ENCODE results near the gene TTC3. TPM values are rescaled to one million over a fixed set of nuclear protein-coding genes. Genes with fewer than 3 reads are reported as not detected.
"Not testable (repeated sequence)": the region's sequence is repeated elsewhere in the genome, so short reads cannot be mapped to it uniquely, and the experiment has no call there.

The TTC3 gene
- total RNA-seq, 4 donors from 2014 or later, result 96.5 to 195 (median 122) TPM

DNA sequence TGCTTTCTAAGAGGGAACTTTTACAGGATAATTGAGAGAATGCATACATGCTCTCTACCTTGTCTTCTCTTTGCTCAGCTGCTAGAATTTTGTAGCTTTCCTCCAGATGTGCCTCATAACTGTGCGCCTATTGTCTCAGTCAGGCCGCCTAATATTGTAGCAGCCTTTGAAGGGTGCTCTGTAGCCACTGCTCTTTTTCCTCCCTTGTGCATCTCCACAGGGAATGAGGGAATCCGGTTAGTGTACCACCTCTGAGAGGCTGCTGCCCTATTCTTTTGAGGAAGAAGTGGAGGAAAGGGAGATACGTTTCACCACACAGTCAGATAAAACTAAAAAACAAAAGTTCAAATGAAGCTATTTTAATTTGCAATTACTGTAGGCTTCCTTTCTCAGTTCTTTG lies 22.8 kb downstream of the TTC3 start:
- peaks cover 48% of the 10 kb centered on the region for H3K36me3 ChIP-seq
- no peaks in the 10 kb centered on the region for H3K9me3 ChIP-seq

DNA sequence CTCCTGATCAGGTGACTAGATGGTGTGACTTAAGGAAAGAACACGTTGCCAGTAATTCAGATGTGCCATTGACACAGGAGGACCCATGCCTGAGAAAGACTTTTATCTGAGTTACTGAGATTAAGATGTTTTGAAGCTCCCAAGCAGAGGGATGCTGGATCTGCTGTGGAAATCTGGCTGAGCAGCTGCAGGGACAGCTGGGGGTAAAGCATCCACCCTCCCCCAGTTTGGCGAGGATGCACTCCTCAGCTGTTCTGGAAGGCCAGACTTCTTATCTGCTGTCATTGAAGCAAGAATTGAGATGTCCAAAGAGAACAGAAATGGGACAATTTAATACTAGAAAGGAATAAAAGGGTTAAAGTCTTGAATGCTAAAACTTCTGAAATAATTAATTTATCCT lies 25.7 kb downstream of the TTC3 start:
- no peaks in the 10 kb centered on the region for H3K9me3 ChIP-seq
- H3K4me3 ChIP-seq, result no peak overlapping the region
- TF ChIP-seq, protein P1, sequence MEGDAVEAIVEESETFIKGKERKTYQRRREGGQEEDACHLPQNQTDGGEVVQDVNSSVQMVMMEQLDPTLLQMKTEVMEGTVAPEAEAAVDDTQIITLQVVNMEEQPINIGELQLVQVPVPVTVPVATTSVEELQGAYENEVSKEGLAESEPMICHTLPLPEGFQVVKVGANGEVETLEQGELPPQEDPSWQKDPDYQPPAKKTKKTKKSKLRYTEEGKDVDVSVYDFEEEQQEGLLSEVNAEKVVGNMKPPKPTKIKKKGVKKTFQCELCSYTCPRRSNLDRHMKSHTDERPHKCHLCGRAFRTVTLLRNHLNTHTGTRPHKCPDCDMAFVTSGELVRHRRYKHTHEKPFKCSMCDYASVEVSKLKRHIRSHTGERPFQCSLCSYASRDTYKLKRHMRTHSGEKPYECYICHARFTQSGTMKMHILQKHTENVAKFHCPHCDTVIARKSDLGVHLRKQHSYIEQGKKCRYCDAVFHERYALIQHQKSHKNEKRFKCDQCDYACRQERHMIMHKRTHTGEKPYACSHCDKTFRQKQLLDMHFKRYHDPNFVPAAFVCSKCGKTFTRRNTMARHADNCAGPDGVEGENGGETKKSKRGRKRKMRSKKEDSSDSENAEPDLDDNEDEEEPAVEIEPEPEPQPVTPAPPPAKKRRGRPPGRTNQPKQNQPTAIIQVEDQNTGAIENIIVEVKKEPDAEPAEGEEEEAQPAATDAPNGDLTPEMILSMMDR (IDR thresholded peaks at IDR 0.05), result no peak
- TF ChIP-seq POLR2AphosphoS5 (IDR thresholded peaks at IDR 0.05), result no peak
- TF ChIP-seq POLR2A (IDR thresholded peaks at IDR 0.05), result no peak
- no peak for TF ChIP-seq EP300 (IDR thresholded peaks at IDR 0.05)
- H3K4me1 ChIP-seq, result no peaks in the 10 kb centered on the region
- 100% methylated on average over 2 of the region's 2 CpGs for WGBS
- H3K27me3 ChIP-seq, result no peaks in the 10 kb centered on the region
- no peak for DNase-seq (ENCODE audit: low spot score in 2 of 2)
- no peak overlapping the region for H3K27ac ChIP-seq
- peaks cover 48% of the 10 kb centered on the region for H3K36me3 ChIP-seq

More for the DNA sequence above, 22.8 kb downstream of the TTC3 start:
- TF ChIP-seq EP300 (IDR thresholded peaks at IDR 0.05) (no peak), POLR2A (IDR thresholded peaks at IDR 0.05) (no peak), POLR2AphosphoS5 (IDR thresholded peaks at IDR 0.05) (no peak)
- TF ChIP-seq, protein P1 (IDR thresholded peaks at IDR 0.05), result no peak
- no peak overlapping the region for H3K4me3 ChIP-seq
- no peak overlapping the region for H3K27ac ChIP-seq
- no peak for DNase-seq (ENCODE audit: low spot score in 2 of 2)
- H3K4me1 ChIP-seq, result no peaks in the 10 kb centered on the region
- WGBS, result 98% methylated on average over 4 of the region's 4 CpGs
- H3K27me3 ChIP-seq, result no peaks in the 10 kb centered on the region

DNA sequence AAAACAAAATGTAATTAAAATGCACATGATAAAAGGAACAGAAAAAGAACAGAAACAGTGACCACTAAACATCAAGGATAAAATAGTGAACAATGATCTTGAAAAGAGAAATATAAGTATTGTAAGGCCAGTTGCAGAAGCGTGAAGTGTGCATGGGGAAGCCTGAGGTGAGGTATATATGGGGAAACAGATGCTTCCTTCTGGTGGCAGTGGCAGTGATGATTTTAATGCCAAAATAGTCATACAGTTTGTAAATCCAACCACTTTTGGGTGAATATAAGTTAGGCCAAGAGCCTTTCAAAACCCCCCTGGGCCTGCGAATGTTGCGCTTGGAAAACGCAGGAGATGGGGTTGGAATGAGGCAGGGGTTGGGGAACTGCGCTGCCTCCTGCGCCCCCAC lies 27.3 kb downstream of the TTC3 start:
- Histone ChIP-seq H3K9me3 (no peaks in the 10 kb centered on the region), H3K4me3 (no peak overlapping the region), H3K27me3 (no peaks in the 10 kb centered on the region), H3K4me1 (no peaks in the 10 kb centered on the region), H3K27ac (no peak overlapping the region), H3K36me3 (peaks cover 43% of the 10 kb centered on the region)
- no peak for DNase-seq (ENCODE audit: low spot score in 2 of 2)
- 98% methylated on average over 6 of the region's 6 CpGs for WGBS
- no peak for TF ChIP-seq EP300 (IDR thresholded peaks at IDR 0.05)
- TF ChIP-seq, protein P1 (IDR thresholded peaks at IDR 0.05), result no peak
- TF ChIP-seq POLR2A (IDR thresholded peaks at IDR 0.05), result no peak
- TF ChIP-seq POLR2AphosphoS5 (IDR thresholded peaks at IDR 0.05), result no peak

DNA sequence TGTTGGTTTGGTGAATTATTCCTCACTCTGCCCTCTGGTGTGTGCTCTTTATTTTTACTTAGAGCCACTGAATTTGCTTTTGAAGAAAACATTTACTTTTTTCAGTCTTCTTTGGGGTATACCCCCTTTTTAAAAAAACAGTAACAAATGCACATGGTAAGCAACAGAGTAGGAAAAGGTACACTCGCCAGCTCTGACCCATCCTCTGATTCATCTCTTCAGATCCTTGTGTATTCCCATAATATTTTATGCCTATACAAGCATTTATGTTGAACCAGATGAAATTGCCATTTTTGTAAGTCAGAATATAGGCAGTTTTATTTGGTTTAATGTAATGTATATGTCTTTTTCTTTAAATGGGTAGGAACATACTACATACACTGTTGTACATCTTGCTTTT lies 28.3 kb downstream of the TTC3 start:
- H3K27me3 ChIP-seq, result no peaks in the 10 kb centered on the region
- no peaks in the 10 kb centered on the region for H3K9me3 ChIP-seq
- DNase-seq (ENCODE audit: low spot score in 2 of 2), result no peak
- H3K36me3 ChIP-seq, result peaks cover 32% of the 10 kb centered on the region
- TF ChIP-seq POLR2AphosphoS5 (IDR thresholded peaks at IDR 0.05), result no peak
- TF ChIP-seq, protein P1 (IDR thresholded peaks at IDR 0.05), result no peak
- no peak for TF ChIP-seq POLR2A (IDR thresholded peaks at IDR 0.05)
- TF ChIP-seq EP300 (IDR thresholded peaks at IDR 0.05), result no peak
- no peak overlapping the region for H3K27ac ChIP-seq
- H3K4me3 ChIP-seq, result no peak overlapping the region
- H3K4me1 ChIP-seq, result no peaks in the 10 kb centered on the region
- 86% methylated on average over 1 of the region's 1 CpG for WGBS

DNA sequence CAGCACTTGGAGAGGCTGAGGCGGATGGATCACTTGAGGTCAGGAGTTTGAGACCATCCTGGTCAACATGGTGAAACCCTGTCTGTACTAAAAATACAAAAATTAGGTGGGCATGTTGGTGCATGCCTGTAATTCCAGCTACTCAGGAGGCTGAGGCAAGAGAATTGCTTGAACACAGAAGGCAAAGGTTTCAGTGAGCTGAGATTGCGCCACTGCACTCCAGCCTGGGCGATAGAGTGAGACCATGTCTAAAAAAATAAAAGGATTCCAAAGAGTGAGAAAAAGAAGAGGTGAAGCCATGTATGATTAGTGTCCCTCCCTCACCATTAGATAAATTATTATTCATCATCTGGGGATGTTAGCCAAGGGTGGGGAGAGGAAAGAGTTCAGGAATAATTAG lies 29.7 kb downstream of the TTC3 start:
- not testable (repeated sequence) for H3K9me3 ChIP-seq
- 92% methylated on average over 3 of the region's 3 CpGs for WGBS

DNA sequence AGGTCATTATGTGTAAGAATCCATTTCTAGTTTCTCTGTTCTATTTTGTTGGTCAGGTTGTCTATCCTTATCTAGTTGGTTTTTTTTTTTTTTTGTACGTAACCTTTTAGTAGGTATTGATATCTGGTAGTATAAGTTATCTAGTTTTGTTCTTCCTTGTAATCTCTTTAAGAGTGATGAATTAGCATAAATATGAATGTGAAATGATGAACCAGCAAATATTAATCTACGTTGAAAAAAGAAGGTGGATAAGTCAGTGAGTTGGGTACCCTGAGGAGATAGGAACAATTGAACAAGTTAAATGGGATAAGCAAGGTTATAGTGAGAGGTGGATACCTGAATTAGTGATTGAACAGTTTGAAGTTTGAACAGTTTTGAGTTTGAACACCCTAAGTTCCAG lies 33.9 kb downstream of the TTC3 start:
- Histone ChIP-seq H3K4me3 (no peak overlapping the region), H3K27ac (no peak overlapping the region), H3K9me3 (peaks cover 4% of the 10 kb centered on the region), H3K4me1 (no peaks in the 10 kb centered on the region), H3K27me3 (no peaks in the 10 kb centered on the region), H3K36me3 (peaks cover 12% of the 10 kb centered on the region)
- no peak for DNase-seq (ENCODE audit: low spot score in 2 of 2)
- WGBS, result 96% methylated on average over 2 of the region's 2 CpGs
- TF ChIP-seq, protein P1 (IDR thresholded peaks at IDR 0.05), result no peak
- TF ChIP-seq EP300 (IDR thresholded peaks at IDR 0.05) (no peak), POLR2AphosphoS5 (IDR thresholded peaks at IDR 0.05) (no peak), POLR2A (IDR thresholded peaks at IDR 0.05) (no peak)

More for the DNA sequence above, 29.7 kb downstream of the TTC3 start:
- not testable (repeated sequence) for H3K4me3 ChIP-seq; H3K27ac ChIP-seq; DNase-seq (ENCODE audit: low spot score in 2 of 2); H3K27me3 ChIP-seq; H3K4me1 ChIP-seq
- peaks cover 20% of the 10 kb centered on the region for H3K36me3 ChIP-seq

DNA sequence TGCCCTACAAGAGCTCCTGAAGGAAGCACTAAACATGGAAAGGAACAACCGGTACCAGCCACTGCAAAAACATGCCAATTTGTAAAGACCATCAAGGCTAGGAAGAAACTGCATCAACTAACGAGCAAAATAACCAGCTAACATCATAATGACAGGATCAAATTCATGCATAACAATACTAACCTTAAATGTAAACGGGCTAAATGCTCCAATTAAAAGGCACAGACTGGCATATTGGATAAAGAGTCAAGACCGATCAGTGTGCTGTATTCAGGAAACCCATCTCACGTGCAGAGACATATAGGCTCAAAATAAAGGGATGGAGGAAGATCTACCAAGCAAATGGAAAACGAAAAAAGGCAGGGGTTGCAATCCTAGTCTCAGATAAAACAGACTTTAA lies 38.0 kb downstream of the TTC3 start:
- not testable (repeated sequence) for H3K4me3 ChIP-seq; DNase-seq (ENCODE audit: low spot score in 2 of 2); H3K9me3 ChIP-seq; H3K27me3 ChIP-seq; H3K27ac ChIP-seq; H3K4me1 ChIP-seq
- H3K36me3 ChIP-seq, result peaks cover 12% of the 10 kb centered on the region
- 94% methylated on average over 6 of the region's 6 CpGs for WGBS

DNA sequence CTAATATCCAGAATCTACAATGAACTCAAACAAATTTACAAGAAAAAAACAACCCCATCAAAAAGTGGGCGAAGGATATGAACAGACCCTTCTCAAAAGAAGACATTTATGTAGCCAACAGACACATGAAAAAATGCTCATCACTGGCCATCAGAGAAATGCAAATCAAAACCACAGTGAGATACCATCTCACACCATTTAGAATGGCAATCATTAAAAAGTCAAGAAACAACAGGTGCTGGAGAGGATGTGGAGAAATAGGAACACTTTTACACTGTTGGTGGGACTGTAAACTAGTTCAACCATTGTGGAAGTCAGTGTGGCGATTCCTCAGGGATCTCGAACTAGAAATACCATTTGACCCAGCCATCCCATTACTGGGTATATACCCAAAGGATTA lies 41.2 kb downstream of the TTC3 start:
- H3K27me3 ChIP-seq; DNase-seq (ENCODE audit: low spot score in 2 of 2); H3K27ac ChIP-seq; H3K4me3 ChIP-seq; H3K4me1 ChIP-seq; H3K9me3 ChIP-seq; H3K36me3 ChIP-seq: not testable (repeated sequence)
- WGBS, result 98% methylated on average over 2 of the region's 3 CpGs

DNA sequence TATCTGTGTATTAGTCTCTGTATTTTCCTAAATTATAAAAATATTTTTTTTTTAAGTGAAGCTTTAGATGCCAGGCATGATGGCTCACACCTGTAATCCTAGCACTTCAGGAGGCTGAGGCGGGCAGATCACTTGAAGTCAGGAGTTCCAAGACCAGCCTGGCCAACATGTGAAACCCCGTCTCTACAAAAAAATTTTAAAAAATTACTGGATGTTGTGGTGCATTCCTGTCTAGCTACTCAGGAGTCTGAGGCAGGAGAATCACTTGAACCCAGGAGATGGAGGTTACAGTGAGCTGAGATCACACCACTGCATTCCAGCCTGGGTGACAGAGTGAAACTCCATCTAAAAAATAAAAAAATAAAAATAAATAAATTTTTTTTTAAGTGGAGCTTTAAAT lies 43.4 kb downstream of the TTC3 start:
- DNase-seq (ENCODE audit: low spot score in 2 of 2); H3K36me3 ChIP-seq; H3K27ac ChIP-seq; H3K4me1 ChIP-seq; H3K4me3 ChIP-seq; H3K9me3 ChIP-seq; H3K27me3 ChIP-seq: not testable (repeated sequence)
- 86% methylated on average over 2 of the region's 2 CpGs for WGBS
